Activated CD8-positive, alpha-beta memory T cell treated with anti-CD3 and anti-CD28 coated beads for 24 hours (primary cell): ENCODE data around the gene PKIG.
"Not testable (repeated sequence)": the region's sequence is repeated elsewhere in the genome, so short reads cannot be mapped to it uniquely, and the experiment has no call there.

Experiments
- DNase-seq: peaks from one replicate; pipeline ENCODE4 v3.0.0-alpha.2; 2020

The PKIG gene

GRCh38 chr20:44572551-44573500 lies 9.6 kb upstream of the PKIG start:
- DNase-seq: no peak

DNA sequence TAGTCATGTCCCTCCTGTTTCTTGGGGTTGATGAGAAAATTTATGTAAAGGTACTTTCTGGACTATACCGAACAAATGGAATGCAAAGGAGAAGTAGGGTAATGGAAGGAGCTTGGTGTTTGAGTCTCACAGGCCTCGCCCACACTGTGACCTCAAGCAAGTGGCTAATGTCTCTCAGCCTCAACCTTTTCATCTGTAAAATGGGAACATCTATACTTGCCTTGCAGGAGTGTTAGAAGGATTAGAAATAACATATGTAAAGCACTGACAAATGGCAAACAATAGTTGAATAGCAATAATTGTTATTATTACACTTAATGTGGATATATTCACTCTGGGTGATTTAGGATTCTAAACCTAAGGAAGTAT lies 8.9 kb upstream of the PKIG start:
- no peak for DNase-seq

DNA sequence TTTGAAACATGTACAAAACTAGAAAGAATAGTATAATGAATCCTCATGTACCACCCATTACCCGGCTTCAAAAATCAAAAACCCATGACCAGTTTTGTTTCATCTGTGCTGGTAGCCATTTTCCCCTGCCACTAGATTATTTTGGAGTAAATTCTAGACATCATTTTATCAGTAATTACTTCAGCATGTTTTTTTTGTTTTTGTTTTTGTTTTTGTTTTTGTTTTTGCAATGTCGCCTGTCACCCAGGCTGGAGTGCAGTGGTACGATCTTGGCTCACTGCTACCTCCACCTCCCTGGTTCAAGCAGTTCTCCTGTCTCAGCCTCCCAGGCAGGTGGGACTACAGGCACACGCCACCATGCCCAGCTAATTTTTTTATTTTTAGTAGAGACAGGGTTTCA lies 8.0 kb upstream of the PKIG start:
- no peak for DNase-seq

DNA sequence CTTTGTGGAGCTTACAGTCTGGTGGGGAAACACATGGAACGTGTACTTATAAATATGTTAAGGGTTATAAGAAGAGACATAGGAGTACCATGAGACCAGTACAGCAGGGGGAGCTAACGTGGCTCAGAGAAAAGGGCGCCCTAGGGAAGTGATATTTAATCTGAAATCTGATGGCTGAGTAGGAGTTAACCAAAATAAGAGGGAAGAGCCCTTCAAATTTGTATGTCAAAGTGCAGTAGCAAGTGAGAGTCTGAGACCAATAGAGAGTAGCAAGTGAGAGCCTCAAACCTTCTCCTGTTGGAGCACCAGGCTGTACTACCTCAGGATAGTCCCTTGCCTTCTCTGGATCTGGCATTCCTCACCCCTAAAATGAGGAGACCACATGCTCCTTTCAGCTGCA lies 6.1 kb upstream of the PKIG start:
- no peak for DNase-seq

DNA sequence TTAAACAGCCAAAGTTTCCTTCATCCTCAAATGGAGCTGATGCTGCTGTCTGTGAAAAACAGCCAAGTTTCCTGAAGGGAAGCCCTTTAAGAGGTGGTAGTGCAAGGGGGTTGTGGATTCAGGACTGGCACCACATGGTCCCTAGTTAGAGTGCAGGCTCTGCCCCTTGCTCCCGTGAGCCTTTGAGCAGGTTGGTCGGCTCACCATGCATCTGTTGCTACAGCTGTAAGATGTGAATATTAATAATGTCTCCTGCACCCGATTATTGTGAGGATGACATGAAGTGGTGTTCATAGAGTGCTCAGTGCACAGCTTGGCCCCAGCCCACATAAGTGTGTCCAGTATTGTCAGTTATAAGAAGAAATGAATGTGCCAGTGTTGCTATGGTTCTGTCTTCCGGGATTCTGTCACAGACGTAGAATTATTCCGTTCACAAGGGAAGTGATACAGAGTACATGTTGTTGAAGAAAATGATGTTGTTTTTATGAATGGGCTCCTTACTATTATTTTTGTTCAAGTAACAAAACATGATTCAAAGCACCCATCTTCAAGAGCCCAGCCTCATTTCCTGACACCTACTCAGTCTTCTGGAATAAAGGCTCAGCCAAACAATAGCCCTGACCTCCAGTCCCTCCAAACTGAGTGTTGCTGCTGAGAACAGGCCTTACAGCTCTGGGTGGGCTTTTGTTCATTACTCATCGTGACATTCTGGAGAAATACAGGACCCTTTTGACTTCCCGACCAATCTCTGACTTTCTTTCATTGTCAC lies 2.9 kb upstream of the PKIG start:
- DNase-seq: no peak

DNA sequence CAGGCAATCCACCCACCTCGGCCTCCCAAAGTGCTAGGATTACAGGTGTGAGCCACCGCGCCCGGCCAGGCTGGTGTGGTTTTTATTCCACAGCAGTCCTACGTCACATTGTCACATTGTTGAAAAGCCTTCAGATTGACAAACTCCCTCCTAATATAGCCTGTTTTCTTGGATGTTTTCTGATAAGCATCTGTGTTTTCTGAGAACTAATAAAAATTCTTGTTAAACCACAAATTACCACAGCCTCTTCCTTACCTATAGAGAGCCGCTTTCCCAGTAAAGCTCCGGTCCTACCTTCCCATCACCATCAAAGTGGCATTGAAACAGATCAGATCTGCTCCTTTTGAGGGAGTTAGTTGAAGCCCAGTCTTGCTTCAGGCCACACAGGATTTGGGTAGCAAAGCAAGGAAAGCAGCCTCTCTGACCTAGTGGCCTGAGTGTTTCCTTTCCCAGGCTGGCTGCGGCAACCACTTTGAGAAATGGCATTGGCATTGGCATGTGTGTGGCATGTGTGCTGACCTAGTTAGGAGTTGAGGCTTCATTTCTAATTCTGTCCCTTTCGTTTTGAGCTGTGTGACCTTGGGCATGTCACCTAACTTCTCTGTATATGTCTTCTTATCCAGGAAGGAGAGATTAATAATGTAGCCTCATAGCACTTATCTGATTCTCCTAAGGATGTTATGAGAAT lies 1.7 kb upstream of the PKIG start:
- no peak for DNase-seq

- DNase-seq: no peak
These were observed 864 bp upstream of the PKIG start for GRCh38 chr20:44581515-44581914.

DNA sequence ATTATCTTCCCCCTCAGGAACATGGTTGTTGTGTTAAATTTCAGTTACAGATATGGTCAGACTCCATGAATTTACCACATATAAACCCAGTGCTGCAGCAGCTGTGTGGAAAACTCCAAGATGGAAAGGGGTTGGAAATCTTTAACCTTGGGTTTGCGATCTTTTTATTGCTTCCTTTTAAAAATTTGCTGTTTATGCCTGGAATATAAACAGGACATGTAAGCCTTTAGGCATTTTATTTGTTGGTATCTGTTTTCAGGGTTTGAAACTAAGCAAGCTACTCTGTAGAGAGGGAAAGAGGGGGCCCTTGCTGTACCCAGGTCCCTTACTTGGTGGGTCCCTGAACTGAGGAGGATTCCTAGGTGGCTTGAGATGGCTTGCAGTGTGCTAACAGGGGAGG lies 778 bp downstream of the PKIG start:
- DNase-seq: no peak

- DNase-seq: no peak
These were observed 1.8 kb downstream of the PKIG start for GRCh38 chr20:44584162-44584561.

DNA sequence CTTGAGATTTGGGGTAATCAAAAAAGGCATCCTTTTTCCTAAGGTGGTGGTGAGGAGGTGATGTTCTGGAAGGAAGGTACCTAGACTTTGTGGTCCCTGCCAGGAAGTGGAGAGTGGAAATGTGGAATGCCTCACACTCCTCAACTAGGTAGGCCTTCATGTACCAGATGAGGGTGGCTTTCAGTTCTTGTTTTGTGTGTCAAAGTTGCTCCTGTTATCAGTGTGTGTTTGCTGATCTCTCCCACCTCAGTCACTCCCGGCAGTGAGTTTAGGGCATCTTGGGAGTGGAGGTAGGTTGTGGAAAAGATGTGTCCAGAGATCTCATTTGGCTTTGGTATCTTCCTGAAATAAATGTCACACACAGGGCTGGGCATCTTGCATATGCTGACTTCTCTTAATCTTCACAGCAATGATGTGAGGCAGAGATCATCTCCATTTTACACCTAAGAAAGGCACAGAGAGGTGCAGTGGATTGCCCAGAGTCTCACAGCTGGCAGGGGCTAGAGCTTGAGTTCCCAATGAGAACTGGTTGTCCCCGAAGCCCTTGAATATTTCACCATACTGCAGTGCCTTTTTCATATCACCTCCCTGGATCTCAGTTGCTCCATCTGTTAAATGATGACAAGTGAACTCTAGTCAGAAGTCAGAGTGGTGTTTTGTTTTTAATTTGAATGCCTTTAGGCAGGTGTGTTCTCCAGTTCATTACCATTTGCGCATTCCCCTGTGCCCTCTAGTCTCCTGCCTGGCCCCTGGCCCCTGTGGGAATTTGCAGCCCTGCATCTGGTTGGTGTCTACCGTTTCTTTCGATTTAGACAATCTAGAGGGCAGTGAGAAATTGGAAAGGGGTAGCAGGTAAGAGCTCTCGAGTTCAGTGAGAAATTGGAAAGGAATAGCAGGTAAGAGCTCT lies 2.9 kb downstream of the PKIG start:
- DNase-seq: no peak

DNA sequence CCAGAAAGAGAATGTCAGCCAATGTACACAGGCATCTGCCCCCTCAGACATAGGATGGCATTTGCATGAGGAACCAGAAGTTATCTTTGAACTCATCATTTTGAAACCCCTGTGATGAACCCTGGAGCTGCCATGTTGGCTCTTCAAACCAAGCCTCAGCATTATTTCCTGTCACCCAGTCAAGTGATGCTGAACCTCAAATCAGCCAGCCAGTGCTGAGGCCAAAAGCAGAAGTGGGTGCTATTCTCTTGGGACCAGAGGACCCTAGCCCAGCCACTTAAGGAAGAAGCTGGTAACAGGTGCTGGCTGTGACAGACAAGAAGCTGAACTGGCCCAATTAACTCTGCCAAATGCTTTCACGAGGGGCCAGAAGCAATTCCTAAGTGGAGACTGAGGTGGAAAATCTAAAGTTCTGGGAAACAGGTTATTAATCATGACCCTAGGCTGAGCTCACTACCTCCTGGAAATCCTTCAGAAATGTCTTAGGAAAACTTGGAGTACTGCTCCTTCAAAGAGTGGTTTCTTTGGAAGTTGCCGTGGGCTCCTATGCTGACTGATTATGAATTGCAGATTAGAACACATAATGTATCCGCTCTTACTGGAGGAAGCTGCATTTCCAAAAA lies 4.0 kb downstream of the PKIG start:
- no peak for DNase-seq

GRCh38 chr20:44587035-44587980 lies 4.9 kb downstream of the PKIG start:
- DNase-seq: no peak

GRCh38 chr20:44588321-44588720 lies 5.9 kb downstream of the PKIG start:
- not testable (repeated sequence) for DNase-seq

DNA sequence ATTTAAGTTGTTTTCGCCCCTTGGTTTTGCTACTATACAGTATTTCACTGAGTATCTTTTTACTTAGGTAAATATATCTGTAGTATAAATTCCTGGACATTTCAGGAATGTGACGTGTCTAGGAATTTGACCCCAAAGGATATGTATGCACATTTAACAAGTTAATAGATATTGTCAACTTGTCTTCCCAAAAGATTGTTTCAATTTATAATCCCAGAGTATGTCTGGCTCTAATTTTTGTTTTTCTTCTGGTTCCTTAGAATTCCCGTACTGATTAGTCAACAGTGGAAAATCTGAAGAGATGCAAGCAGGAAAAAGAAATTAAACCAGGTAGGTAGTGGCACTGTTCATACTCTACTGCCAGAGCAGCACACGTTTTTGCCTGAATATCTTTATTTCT lies 7.2 kb downstream of the PKIG start:
- no peak for DNase-seq

DNA sequence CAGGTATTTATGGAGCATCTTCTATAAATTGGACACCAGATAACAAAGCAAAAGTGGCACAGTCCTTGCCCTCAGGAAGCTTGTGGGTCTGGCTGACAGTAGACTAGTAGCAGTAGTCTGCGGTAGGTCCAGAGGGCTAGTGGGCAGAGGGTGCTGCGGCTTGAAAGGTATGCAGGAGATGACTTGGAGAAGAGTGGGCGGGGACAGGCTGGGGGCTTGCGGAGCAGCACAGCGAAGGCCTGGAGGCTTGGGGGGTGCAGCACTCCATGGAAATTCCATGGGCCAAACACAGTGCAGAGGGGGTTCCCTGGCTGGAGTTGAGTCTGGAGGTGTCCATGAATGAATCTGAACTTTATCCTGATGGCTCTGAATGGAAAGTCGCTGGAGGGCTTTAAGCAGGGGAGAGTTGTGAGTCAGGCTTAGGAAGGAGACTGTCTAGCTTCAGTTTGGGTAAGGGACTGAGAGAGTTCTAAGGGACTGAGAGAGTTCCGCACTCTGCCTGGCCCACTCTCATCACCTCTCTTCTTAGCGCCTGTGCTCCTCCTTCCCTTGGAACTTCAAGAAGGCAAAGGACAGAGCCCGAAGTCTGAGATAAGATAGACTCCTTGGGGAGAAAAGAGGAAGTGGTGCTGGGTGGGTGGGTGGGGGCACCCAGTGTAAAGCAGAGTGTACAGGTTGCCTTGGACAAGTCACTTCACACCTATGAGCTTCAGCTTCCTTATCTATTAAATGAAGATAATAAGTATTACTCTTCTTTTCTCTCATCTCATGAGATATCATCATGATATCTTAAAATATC lies 8.8 kb downstream of the PKIG start:
- no peak for DNase-seq

- DNase-seq: no peak
These were observed 10.0 kb downstream of the PKIG start for GRCh38 chr20:44592366-44592765.

- DNase-seq: no peak
These were observed 11.4 kb downstream of the PKIG start for GRCh38 chr20:44593751-44594150.

DNA sequence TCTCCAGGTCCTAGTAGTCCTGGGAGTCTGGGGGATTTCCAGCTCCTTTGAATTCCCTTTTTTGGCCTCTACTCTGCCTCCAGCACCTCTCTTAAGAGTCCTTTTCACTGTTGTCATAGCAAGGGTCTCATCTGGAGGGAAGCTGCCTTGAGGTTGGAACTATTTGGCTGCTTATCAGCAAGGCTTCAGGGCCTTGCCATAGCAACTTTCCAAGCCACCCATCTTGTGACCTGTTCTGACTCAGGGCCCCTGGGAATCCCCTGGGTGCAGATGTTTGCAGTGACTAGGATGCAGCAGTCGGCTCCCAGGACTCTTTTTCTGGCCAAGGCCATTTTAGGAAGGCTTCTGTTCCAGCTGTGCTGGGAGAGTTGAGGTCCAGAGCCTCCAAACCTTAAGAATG lies 12.4 kb downstream of the PKIG start:
- no peak for DNase-seq

- DNase-seq: no peak
These were observed 13.6 kb downstream of the PKIG start for GRCh38 chr20:44596010-44596409.

DNA sequence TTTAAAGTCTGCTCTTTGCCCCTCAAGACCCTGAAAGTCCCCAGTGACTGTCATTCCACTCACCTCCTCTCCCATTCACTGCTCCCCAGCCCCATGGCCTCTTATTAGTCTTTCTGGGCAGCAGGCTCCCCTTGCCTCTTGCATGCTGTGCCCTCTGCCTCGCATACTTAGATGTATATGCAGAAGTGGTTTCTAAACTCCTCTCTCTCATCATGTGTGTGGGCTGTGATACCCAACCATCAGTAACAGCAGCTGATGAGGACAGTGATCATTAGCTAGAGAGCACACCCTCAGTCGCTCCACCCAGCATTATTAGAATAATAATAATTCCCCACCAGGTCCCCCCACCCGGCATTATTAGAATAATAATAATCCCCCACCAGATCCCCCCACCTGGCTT lies 14.5 kb downstream of the PKIG start:
- no peak for DNase-seq
